SH-SY5Y (cell line): ENCODE measurements around the gene VPS8.

Experiments used
- GATA2 ChIP-seq: IDR thresholded peaks from 2 replicates; pipeline ENCODE4 v1.6.1; 2011; ENCODE audit warnings: mild to moderate bottlenecking, low read depth, low read length
- GATA3 ChIP-seq: IDR thresholded peaks from 2 replicates; pipeline ENCODE4 v1.6.1; 2011; ENCODE audit warnings: low read depth, mild to moderate bottlenecking, low read length, moderate library complexity

The VPS8 gene

DNA sequence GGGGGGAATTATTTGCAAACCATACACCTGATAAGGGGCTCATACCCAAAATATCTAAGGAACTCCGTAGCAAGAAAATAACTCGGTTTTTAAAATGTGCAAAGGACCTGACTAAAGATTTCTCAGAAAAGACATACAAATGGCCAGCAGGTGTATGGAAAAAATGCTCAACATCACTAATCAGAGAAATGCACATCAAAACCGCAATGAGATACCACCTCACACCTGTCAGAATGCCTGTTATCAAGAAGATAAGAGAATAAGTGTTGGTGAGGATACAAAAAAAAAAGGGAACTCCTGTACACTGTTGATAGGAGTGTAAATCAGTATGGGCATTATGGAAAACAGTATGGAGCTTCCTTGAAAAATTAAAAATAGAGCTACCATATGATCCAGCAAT is 251.5 kb downstream of the VPS8 start:
- TF ChIP-seq GATA3, result no peak
- no peak for TF ChIP-seq GATA2

DNA sequence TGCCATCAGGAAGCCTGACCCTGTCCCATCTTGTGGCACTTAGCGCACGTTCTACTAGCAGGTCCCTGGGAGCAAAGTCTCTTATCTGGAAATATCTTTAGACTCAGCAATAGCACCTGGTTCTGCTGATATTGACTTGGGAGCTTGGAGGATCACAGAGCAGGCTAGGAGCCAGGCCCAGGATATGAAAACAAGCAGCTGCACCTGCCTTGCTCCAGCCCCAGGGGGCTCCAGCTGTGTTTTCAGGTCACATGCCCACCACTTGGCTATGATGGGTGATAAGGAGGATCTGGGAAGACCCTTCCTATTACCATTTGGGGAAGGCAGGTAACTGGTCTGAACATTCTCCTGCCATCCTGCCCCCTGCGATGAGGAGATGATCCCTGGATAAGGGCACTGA is 253.1 kb downstream of the VPS8 start:
- peak; percentile 13; the same call in 1 of the 2 replicates for TF ChIP-seq GATA2
- TF ChIP-seq GATA3, result no peak

GRCh38 chr3:185066251-185066650 is 254.3 kb downstream of the VPS8 start:
- no peak for TF ChIP-seq GATA2

GRCh38 chr3:185067173-185067572 is 255.2 kb downstream of the VPS8 start:
- TF ChIP-seq GATA3 (no peak), GATA2 (no peak)

GRCh38 chr3:185069037-185070030 is 257.4 kb downstream of the VPS8 start:
- TF ChIP-seq GATA3 (no peak), GATA2 (no peak)

DNA sequence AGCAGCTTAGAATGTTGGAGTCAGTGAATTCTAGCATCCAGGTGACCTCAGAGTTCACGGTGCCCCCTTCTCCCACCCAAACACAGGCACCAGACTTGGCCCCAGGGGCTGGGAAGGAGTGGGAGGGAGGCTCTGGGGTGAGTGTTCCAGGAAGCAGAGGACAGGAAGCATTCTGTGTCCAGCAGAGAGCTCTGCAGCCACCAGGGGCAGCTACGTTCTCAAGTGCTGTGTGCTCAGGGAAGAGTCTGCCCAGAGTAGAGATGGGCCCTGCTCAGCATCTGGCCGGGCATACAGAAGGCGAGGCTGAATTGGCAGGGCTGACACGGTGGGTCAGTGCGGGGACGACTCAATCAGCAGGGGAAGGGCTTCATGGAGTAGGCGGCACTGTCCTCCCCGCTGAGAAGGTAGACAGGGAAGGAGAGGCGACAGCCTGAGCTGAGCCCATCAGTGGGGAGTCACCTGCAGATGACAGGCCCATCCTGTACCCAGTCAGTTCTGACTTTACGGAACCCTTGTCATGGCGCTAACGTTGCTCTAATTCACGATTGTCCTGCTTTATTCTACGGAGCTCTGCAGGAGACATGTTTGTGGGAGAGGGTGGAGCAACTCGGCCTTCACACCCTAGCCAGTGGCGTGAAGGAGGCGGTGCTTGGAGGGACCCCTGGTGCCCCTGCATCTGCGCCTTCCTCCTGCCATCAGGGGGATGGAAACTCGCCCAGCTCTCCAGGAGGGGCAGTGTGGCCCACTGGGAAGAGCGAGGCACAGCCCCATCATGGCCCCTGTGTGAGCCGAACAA is 258.7 kb downstream of the VPS8 start:
- TF ChIP-seq GATA2 (no peak), GATA3 (no peak)

DNA sequence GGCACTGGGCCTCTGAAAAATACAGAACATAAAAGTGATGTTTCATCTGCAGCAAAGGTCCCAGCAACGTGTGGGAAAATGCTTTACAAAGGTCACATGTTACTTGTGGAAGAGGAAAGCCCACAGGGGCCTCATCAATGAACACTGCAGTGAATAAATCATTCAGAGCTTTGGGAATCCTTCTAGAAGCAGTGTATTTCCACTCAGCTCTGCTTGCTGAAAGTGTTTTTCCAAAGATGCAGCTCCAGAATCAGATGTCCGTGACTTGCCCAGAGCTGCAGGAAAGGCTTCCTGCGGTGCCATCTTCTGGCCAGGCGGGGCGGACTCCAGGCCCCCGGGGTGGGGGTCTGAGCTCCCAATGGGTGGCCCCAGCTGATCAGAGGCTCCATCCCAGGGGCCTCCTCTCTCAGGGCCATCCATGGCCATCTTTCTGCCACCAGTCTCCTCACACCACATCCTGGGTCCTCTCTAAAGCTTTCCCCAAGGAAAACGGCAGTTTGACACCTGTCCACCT is 259.4 kb downstream of the VPS8 start:
- TF ChIP-seq GATA3 (no peak), GATA2 (no peak)

DNA sequence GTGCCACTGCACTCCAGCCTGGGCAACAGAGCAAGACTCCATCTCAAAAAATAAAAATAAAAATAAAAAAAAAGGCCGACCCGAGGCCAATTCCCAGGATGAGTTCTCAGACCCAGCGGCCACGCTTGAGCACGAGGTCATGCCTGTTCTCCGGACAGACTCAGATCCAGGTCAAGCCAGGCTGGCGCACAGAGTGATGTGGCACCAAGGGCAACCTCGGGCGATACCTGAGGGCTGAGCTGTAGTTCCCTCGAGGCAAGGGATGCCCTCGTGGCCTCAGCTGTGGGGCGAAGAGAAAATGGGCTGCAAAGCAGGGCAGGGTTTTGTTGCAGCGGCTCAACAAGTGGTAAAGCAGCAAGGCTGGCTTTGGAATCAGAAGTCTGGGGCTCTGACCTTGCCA is 263.6 kb downstream of the VPS8 start:
- TF ChIP-seq GATA2 (no peak), GATA3 (no peak)

DNA sequence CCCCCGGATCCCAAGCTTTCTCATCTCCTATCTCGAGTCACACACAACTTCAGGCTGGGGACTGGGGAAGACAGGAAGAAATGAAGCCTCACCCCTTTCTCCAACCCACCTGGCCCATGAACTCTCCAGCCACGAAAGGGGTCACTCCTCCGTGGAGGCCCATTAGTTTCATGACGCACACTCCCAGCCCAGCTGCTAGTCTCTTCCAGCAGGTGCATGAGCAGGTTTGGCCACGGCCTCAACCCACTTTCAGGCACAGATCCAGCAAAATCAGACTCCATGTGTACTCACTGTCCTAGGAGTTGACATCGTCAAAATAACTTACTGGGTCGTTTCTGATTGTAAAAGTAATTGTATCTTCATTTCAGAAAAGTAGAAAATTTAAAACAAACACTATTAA is 264.3 kb downstream of the VPS8 start:
- TF ChIP-seq GATA2 (no peak), GATA3 (no peak)

DNA sequence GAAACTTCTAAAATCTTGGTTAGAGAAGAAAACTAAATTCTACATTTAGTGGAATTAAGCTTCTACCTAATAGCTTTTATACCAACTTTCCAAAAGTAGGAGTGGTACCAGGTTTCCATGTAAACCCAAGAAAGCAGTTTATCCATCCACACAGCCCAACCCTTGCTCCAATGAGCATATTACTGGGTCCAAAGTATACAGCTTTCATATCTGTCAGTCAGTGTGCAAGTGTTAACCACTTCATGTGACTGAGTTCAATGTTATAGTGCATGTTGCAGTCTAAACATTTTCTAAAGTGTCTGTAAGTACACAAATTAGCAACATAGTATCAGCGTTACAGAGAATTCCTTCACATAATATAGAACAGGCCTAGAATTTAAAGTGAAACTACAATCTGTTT is 267.7 kb downstream of the VPS8 start:
- TF ChIP-seq GATA2 (no peak), GATA3 (no peak)

- TF ChIP-seq GATA2, result no peak
- no peak for TF ChIP-seq GATA3
These were observed 269.6 kb downstream of the VPS8 start for GRCh38 chr3:185081521-185081920.

- no peak for TF ChIP-seq GATA2
- no peak for TF ChIP-seq GATA3
These were observed 270.2 kb downstream of the VPS8 start for GRCh38 chr3:185082149-185082548.

- no peak for TF ChIP-seq GATA3
- no peak for TF ChIP-seq GATA2
These were observed 270.9 kb downstream of the VPS8 start for GRCh38 chr3:185082829-185083228.

- no peak for TF ChIP-seq GATA2
- TF ChIP-seq GATA3, result no peak
These were observed 272.4 kb downstream of the VPS8 start for GRCh38 chr3:185084402-185084801.
